Suprapubic skin (tissue), 4 donors: ENCODE results near the gene MLXIPL. TPM values are rescaled to one million over a fixed set of nuclear protein-coding genes. Genes with fewer than 3 reads are reported as not detected.

Source experiments
- DNase-seq, 2 donors: peaks; one replicate each; pipeline ENCODE4 v3.0.0-alpha.2; 2019; ENCODE audit warnings: low spot score in 2 of 2
- H3K27ac ChIP-seq: fragments of 200-600 bp; sonication (generic); one replicate; pipeline ENCODE4 v1.5.1; 2019
- H3K27me3 ChIP-seq: fragments of 200-600 bp; sonication (generic); one replicate; pipeline ENCODE4 v1.5.1; 2019
- H3K36me3 ChIP-seq: fragments of 200-600 bp; sonication (generic); one replicate; pipeline ENCODE4 v1.5.1; 2019
- H3K4me1 ChIP-seq: fragments of 200-600 bp; sonication (generic); one replicate; pipeline ENCODE4 v1.5.1; 2019
- H3K4me3 ChIP-seq: fragments of 200-600 bp; sonication (generic); one replicate; pipeline ENCODE4 v1.5.1; 2019; ENCODE audit warnings: mild to moderate bottlenecking
- H3K9me3 ChIP-seq: fragments of 200-600 bp; sonication (generic); one replicate; pipeline ENCODE4 v1.5.1; 2019
- EP300 ChIP-seq: sonication (generic); formaldehyde crosslinking; IDR thresholded peaks from one replicate; pipeline ENCODE4 v1.6.1; 2017; ENCODE audit warnings: antibody characterized with exemption
- POLR2A ChIP-seq, 2 donors: fragments of 450-650 bp; IDR thresholded peaks; one replicate each; pipeline ENCODE4 v1.6.1; 2017; ENCODE audit warnings: antibody characterized with exemption in 2 of 2, mild to moderate bottlenecking in 2 of 2, moderate library complexity in 2 of 2
- POLR2AphosphoS5 ChIP-seq, 3 donors: sonication (generic); formaldehyde crosslinking; IDR thresholded peaks; one replicate each; pipeline ENCODE4 v1.6.1; 2017; ENCODE audit warnings: antibody characterized with exemption in 3 of 3
- WGBS: methylation state at CpG from one replicate; pipeline ENCODE4 v1.1.5; 2018; 5-methylcytosine and 5-hydroxymethylcytosine counted together
- total RNA-seq, 4 donors: library from RNA; depleted of rRNA; stranded (reverse); fragments of >200 nt; gene quantifications; one replicate each; pipeline ENCODE4 v1.1.0, GENCODE V29; 2016
- TF ChIP-seq, protein P1 (sequence below), 2 donors: fragments of 200-600 bp in 1 of 2; fragments of 450-650 bp in 1 of 2; sonication (generic) in 1 of 2; IDR thresholded peaks; one replicate each; pipeline ENCODE4 v1.5.1; 2016 to 2019; ENCODE audit warnings: antibody characterized with exemption in 2 of 2, mild to moderate bottlenecking in 1 of 2, moderate library complexity in 1 of 2

MLXIPL gene
- total RNA-seq, 4 donors from 2014 or later, result 1.9 to 9.3 (median 2.7) TPM

DNA sequence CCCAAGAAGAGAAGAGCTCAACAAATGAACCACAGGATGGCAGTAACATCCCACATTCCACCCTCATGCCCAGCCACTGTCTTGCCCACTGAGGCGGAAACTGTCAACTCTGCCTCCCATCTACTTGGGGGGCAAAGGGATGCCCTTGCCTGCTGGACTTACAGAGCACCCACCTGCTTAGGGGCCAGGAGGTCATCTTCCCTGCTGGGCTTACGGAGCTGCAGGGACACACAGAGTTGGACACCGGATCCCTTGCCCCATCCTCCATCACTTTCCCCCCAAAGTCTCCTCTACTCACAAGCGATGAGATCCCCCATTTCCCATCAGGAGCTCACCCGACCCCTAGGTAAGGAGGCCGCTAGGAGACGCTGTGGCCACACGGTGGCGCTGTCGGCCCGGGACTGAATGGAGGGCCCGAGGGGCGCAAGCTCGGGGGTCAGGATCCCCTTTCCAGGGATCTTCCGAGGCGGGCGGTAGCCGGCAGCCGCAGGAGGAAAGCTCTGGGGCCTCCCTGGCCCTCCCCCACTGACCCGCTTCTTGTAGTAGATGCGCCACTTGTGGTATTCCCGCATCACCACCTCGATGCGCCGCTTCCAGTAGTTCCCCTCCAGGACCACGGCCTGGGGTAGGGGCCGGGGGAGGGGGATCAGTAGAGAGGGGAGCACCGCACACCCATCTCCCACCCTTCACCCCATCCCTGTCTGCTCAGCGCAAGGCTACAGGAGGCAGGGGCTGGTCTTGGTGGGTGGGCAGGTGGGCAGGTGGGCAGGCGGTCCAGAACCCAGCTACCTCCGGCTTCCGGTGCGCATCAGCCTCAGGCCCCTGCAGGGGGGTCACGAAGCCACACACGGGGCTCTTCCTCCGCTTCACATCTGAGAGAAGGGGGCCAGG, 17.3 kb downstream of the MLXIPL start:
- 21% methylated on average over 20 of the region's 36 CpGs for WGBS
- no peak for DNase-seq

GRCh38 chr7:73605601-73606220, 18.6 kb downstream of the MLXIPL start:
- Histone ChIP-seq H3K9me3 (no peaks in the 10 kb centered on the region), H3K27me3 (peaks cover 21% of the 10 kb centered on the region), H3K27ac (no peak overlapping the region), H3K36me3 (no peaks in the 10 kb centered on the region), H3K4me1 (no peaks in the 10 kb centered on the region), H3K4me3 (no peak overlapping the region)
- TF ChIP-seq POLR2AphosphoS5 (IDR thresholded peaks at IDR 0.05), result no peak
- no peak for TF ChIP-seq EP300
- TF ChIP-seq POLR2A (IDR thresholded peaks at IDR 0.05), result no peak
- TF ChIP-seq, protein P1, sequence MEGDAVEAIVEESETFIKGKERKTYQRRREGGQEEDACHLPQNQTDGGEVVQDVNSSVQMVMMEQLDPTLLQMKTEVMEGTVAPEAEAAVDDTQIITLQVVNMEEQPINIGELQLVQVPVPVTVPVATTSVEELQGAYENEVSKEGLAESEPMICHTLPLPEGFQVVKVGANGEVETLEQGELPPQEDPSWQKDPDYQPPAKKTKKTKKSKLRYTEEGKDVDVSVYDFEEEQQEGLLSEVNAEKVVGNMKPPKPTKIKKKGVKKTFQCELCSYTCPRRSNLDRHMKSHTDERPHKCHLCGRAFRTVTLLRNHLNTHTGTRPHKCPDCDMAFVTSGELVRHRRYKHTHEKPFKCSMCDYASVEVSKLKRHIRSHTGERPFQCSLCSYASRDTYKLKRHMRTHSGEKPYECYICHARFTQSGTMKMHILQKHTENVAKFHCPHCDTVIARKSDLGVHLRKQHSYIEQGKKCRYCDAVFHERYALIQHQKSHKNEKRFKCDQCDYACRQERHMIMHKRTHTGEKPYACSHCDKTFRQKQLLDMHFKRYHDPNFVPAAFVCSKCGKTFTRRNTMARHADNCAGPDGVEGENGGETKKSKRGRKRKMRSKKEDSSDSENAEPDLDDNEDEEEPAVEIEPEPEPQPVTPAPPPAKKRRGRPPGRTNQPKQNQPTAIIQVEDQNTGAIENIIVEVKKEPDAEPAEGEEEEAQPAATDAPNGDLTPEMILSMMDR (IDR thresholded peaks at IDR 0.05), result no peak
- no peak for DNase-seq
- 76% methylated on average over 23 of the region's 23 CpGs for WGBS

More for the DNA sequence above, 17.3 kb downstream of the MLXIPL start:
- H3K36me3 ChIP-seq, result no peaks in the 10 kb centered on the region
- no peak overlapping the region for H3K27ac ChIP-seq
- H3K9me3 ChIP-seq, result no peaks in the 10 kb centered on the region
- H3K4me1 ChIP-seq, result no peaks in the 10 kb centered on the region
- peaks cover 21% of the 10 kb centered on the region for H3K27me3 ChIP-seq
- TF ChIP-seq, protein P1 (IDR thresholded peaks at IDR 0.05), result peak; percentile 86 to 88
- no peak for TF ChIP-seq POLR2AphosphoS5 (IDR thresholded peaks at IDR 0.05)
- H3K4me3 ChIP-seq, result no peak overlapping the region

DNA sequence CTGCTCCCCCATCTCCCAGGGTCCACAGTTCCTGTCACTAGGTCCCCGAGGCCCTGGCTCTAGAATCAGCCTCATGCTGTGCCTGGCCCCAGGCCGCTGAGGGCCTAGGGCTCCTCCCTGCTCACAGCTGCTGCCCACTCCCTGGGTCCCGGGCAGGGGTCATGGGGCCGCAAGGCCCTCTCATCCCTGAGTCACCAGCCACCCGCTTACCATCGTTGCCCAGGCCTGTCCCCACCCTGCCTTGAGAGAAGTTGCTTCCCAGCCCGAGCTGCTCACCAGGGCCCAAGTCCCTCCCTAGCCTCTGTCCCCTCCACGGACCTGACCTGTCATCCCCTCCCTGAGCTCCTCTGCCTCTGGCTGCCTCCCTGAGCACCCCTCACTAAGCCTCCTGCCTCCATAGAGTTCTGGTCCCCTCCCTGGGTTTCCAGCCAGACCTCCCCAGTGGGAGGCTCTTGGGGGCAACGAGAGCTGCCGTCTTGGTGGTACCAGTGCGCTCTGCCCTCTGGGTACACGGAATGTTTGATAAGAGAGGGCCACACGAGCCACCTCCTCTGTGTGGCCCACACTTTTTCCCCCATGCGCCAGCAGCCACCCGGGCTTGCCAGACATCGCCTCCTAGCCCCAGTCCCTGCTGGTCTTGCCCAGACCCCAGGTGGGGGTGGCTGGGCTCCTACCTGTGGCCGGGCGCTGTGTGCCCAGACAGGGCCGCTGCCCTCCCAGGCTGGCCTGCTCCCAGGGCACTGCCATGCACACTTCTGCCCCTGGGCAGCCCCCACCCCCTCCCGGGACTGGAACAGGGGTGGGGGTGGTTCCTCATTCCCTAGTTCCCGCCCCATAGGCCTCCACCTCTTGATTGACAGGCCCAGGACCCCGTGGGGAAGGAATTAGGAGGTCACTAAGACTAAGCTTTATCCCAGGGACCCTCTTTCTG, 21.3 kb downstream of the MLXIPL start:
- WGBS, result 75% methylated on average over 19 of the region's 22 CpGs
- Histone ChIP-seq H3K9me3 (no peaks in the 10 kb centered on the region), H3K4me1 (peaks cover 2% of the 10 kb centered on the region), H3K27ac (no peak overlapping the region), H3K27me3 (peaks cover 27% of the 10 kb centered on the region), H3K4me3 (no peak overlapping the region), H3K36me3 (no peaks in the 10 kb centered on the region)
- no peak for TF ChIP-seq EP300
- no peak for TF ChIP-seq POLR2A (IDR thresholded peaks at IDR 0.05)
- TF ChIP-seq POLR2AphosphoS5 (IDR thresholded peaks at IDR 0.05), result no peak
- DNase-seq, result no peak

GRCh38 chr7:73599916-73600315, 24.4 kb downstream of the MLXIPL start:
- peaks cover 35% of the 10 kb centered on the region for H3K27me3 ChIP-seq
- no peak overlapping the region for H3K27ac ChIP-seq
- H3K36me3 ChIP-seq, result no peaks in the 10 kb centered on the region
- no peak for DNase-seq
- 67% methylated on average over 7 of the region's 7 CpGs for WGBS
- H3K4me1 ChIP-seq, result peaks cover 2% of the 10 kb centered on the region
- TF ChIP-seq POLR2A (IDR thresholded peaks at IDR 0.05), result no peak
- no peak for TF ChIP-seq POLR2AphosphoS5 (IDR thresholded peaks at IDR 0.05)
- TF ChIP-seq EP300, result no peak
- TF ChIP-seq, protein P1 (IDR thresholded peaks at IDR 0.05), result no peak
- H3K9me3 ChIP-seq, result no peaks in the 10 kb centered on the region
- no peak overlapping the region for H3K4me3 ChIP-seq

DNA sequence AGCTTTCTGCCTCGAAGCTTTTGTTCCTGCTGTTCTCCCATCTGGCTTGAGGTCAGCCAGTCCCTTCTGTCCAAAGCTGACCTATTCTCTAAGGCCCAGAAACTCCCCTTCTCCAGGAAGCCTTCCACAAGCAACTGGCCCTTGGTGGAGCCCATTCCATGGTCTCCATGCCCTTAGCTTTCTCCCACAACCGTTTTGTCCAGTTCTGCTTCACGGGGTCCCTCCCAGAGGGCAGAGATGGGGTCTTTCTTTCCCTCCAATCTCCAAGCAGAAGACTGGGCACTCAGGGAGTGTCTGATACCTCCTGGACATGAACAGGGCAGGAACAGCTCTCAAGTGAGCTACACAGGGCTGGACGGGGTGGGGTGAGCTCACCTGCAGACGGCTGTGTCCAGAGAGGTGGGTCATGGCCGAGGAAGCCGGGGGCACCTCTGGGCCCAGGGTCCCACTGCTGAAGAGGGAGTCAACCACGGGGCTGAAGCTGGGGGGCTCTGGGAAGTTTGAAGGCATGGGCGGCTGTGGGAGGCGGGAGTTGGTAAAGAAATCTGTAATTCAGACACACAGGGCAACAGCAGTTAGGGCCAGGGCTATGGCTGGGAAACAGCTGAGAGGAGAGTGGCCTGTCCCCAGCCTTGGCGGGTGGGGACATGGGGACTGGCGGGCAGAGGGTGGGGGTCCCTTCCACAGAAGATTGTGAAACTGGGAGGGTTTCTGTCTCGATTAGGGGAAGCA, 25.0 kb downstream of the MLXIPL start:
- H3K36me3 ChIP-seq, result no peaks in the 10 kb centered on the region
- WGBS, result 83% methylated on average over 13 of the region's 13 CpGs
- H3K4me1 ChIP-seq, result peaks cover 2% of the 10 kb centered on the region
- H3K4me3 ChIP-seq, result no peak overlapping the region
- DNase-seq, result no peak
- TF ChIP-seq, protein P1 (IDR thresholded peaks at IDR 0.05), result no peak
- H3K9me3 ChIP-seq, result no peaks in the 10 kb centered on the region
- H3K27me3 ChIP-seq, result peaks cover 35% of the 10 kb centered on the region
- no peak overlapping the region for H3K27ac ChIP-seq
